HG03280 (cell line): ENCODE results near the gene KIAA1328.

ENCODE experiments used
- ATAC-seq: cut with Tn5 transposase; IDR thresholded peaks from one replicate; pipeline ENCODE4 v1.9.1; 2021; ENCODE audit warnings: mild to moderate bottlenecking, moderate library complexity; ENCODE audit not compliant: unreplicated experiment

KIAA1328 gene

GRCh38 chr18:37188016-37188791 is 359.3 kb downstream of the KIAA1328 start:
- no peak for ATAC-seq

GRCh38 chr18:37199741-37200140 is 370.8 kb downstream of the KIAA1328 start:
- no peak for ATAC-seq

GRCh38 chr18:37207343-37207742 is 378.4 kb downstream of the KIAA1328 start:
- no peak for ATAC-seq

GRCh38 chr18:37210781-37211180 is 381.9 kb downstream of the KIAA1328 start:
- ATAC-seq = no peak

GRCh38 chr18:37218022-37218590 is 389.2 kb downstream of the KIAA1328 start:
- ATAC-seq = no peak

- no peak for ATAC-seq
Observed at GRCh38 chr18:37219257-37219656, 390.3 kb downstream of the KIAA1328 start.

GRCh38 chr18:37222354-37222998 is 393.5 kb downstream of the KIAA1328 start:
- no peak for ATAC-seq

GRCh38 chr18:37222999-37223378 is 394.1 kb downstream of the KIAA1328 start:
- no peak for ATAC-seq

- no peak for ATAC-seq
Observed at GRCh38 chr18:37225279-37225678, 396.4 kb downstream of the KIAA1328 start.

- no peak for ATAC-seq
Observed at GRCh38 chr18:37230768-37231167, 401.8 kb downstream of the KIAA1328 start.

- ATAC-seq = no peak
Observed at GRCh38 chr18:37231251-37231650, 402.3 kb downstream of the KIAA1328 start.

- no peak for ATAC-seq
Observed at GRCh38 chr18:37235583-37235982, 406.7 kb downstream of the KIAA1328 start.

GRCh38 chr18:37238282-37239108 is 409.6 kb downstream of the KIAA1328 start:
- ATAC-seq = no peak

- no peak for ATAC-seq
Observed at GRCh38 chr18:37242091-37242490, 413.2 kb downstream of the KIAA1328 start.

GRCh38 chr18:37242826-37243560 is 414.1 kb downstream of the KIAA1328 start:
- ATAC-seq = no peak

GRCh38 chr18:37243741-37244140 is 414.8 kb downstream of the KIAA1328 start:
- ATAC-seq = no peak

GRCh38 chr18:37244618-37245017 is 415.7 kb downstream of the KIAA1328 start:
- no peak for ATAC-seq

- no peak for ATAC-seq
Observed at GRCh38 chr18:37246779-37247340, 417.9 kb downstream of the KIAA1328 start.

- ATAC-seq = no peak
Observed at GRCh38 chr18:37247497-37248161, 418.7 kb downstream of the KIAA1328 start.

GRCh38 chr18:37248281-37248680 is 419.4 kb downstream of the KIAA1328 start:
- no peak for ATAC-seq
